ENCODE data around the gene DRC7. TPM values are rescaled to one million over a fixed set of nuclear protein-coding genes. Genes with fewer than 3 reads are reported as not detected.
"Not testable (repeated sequence)": the region's sequence is repeated elsewhere in the genome, so short reads cannot be mapped to it uniquely, and the experiment has no call there.

The DRC7 gene
- total and polyA plus RNA-seq, 10 of the 15 experiments (the other 5 are each of a cell fraction or from before 2014, with no cell fraction given): 0.06 to 0.49 (median 0.14) TPM; not detected in 4

- WGBS (ENCODE audit: insufficient coverage, insufficient replicate concordance, low lambda C conversion rate, missing lambda C conversion rate): 15% methylated on average over 4 of the region's 4 CpGs
- BruUV-seq (replicated peaks): no TSS peak
- no peak for FAIRE-seq
Measured at GRCh38 chr16:57670196-57670595, 24.4 kb upstream of the DRC7 start.

GRCh38 chr16:57671451-57671850 is 23.2 kb upstream of the DRC7 start:
- ChIA-PET CTCF (interaction anchor here (0.6 kb wide), 1 partner anchor 26 kb away, joined by 4 read pairs; no protein-coding TSS in a partner anchor), SMC1A (ENCODE audit: uncharacterized antibody, unreplicated experiment) (interaction anchor here (1.1 kb wide), 1 partner anchor 98 kb away, joined by 3 read pairs; no protein-coding TSS in a partner anchor), RAD21 (ENCODE audit: unreplicated experiment) (interaction anchor here (1.3 kb wide), 1 partner anchor 96 kb away, joined by 3 read pairs; no protein-coding TSS in a partner anchor)
- POLR2A ChIA-PET; intact Hi-C loops (cut with micrococcal nuclease; ENCODE audit: unreplicated experiment); H3K9ac ChIP-seq (ENCODE audit: control insufficient read depth, insufficient read depth, low read length); FAIRE-seq; in situ Hi-C loops (cut with MboI); DNase-seq (ENCODE audit: low read depth, low spot score); H3K27me3 ChIP-seq (replicated peaks in 1 of 2; ENCODE audit: control insufficient read depth in 2 of 2, insufficient read depth in 2 of 2, low read length in 1 of 2); H3K4me3 ChIP-seq; H3K36me3 ChIP-seq (ENCODE audit: control insufficient read depth in 2 of 2, insufficient read depth in 2 of 2, low read length in 1 of 2); H4K20me1 ChIP-seq (ENCODE audit: control insufficient read depth, insufficient read depth); H3K4me2 ChIP-seq (ENCODE audit: control insufficient read depth, insufficient read depth); H3K79me2 ChIP-seq (ENCODE audit: control insufficient read depth, insufficient read depth, low read length); H3K27ac ChIP-seq (ENCODE audit: control insufficient read depth, insufficient read depth); BruUV-seq (replicated peaks); H2AFZ ChIP-seq (ENCODE audit: control insufficient read depth, low read depth, low read length); ATAC-seq; H3K4me1 ChIP-seq (ENCODE audit: control insufficient read depth, insufficient read depth, low read length); H3K9me3 ChIP-seq (replicated peaks; ENCODE audit: control insufficient read depth, insufficient read depth, low read length): not testable (repeated sequence)
- 36% methylated on average over 7 of the region's 7 CpGs for WGBS (ENCODE audit: insufficient coverage, insufficient replicate concordance, low lambda C conversion rate, missing lambda C conversion rate)

More at GRCh38 chr16:57670196-57670595, 24.4 kb upstream of the DRC7 start:
- RAD21 ChIA-PET (ENCODE audit: unreplicated experiment): no interaction called here
- ATAC-seq (no peak), DNase-seq (ENCODE audit: low read depth, low spot score) (no peak)
- TF ChIP-seq WRNIP1 (IDR thresholded peaks at IDR 0.05; ENCODE audit: borderline replicate concordance, low read depth, low read length): no peak
- TF ChIP-seq NRF1 (conservative IDR thresholded peaks at IDR 0.05; ENCODE audit: low read depth, low read length): no peak
- no peak for TF ChIP-seq PML (IDR thresholded peaks at IDR 0.05; ENCODE audit: low read length)
- no peak overlapping the region for H3K27ac ChIP-seq (ENCODE audit: control insufficient read depth, insufficient read depth)
- in situ Hi-C loops (cut with MboI): no loop called here
- H2AFZ ChIP-seq (ENCODE audit: control insufficient read depth, low read depth, low read length): no peak overlapping the region
- no peaks in the 10 kb centered on the region for H3K4me1 ChIP-seq (ENCODE audit: control insufficient read depth, insufficient read depth, low read length)
- no peaks in the 10 kb centered on the region for H3K9me3 ChIP-seq (replicated peaks; ENCODE audit: control insufficient read depth, insufficient read depth, low read length)
- no peaks in the 10 kb centered on the region for H3K79me2 ChIP-seq (ENCODE audit: control insufficient read depth, insufficient read depth, low read length)
- SMC1A ChIA-PET (ENCODE audit: uncharacterized antibody, unreplicated experiment): interaction anchor here (1.1 kb wide), 1 partner anchor 100 kb away, joined by 3 read pairs; no protein-coding TSS in a partner anchor
- peaks cover 5 to 7% of the 10 kb centered on the region in 2 experiments for H3K27me3 ChIP-seq (replicated peaks in 1 of 2; ENCODE audit: control insufficient read depth in 2 of 2, insufficient read depth in 2 of 2, low read length in 1 of 2)
- intact Hi-C loops (cut with micrococcal nuclease; ENCODE audit: unreplicated experiment): no loop called here
- H3K36me3 ChIP-seq (ENCODE audit: control insufficient read depth in 2 of 2, insufficient read depth in 2 of 2, low read length in 1 of 2): no peaks in the 10 kb centered on the region
- H4K20me1 ChIP-seq (ENCODE audit: control insufficient read depth, insufficient read depth): no peaks in the 10 kb centered on the region
- CTCF ChIA-PET: interaction anchor here (0.9 kb wide), 1 partner anchor 21 kb away, joined by 3 read pairs; no protein-coding TSS in a partner anchor
- H3K9ac ChIP-seq (ENCODE audit: control insufficient read depth, insufficient read depth, low read length): no peak overlapping the region
- POLR2A ChIA-PET: no interaction called here
- no peak overlapping the region for H3K4me2 ChIP-seq (ENCODE audit: control insufficient read depth, insufficient read depth)
- no peak overlapping the region for H3K4me3 ChIP-seq
